NCI-H2227 (cell line): ENCODE measurements around the gene KLHL9.

ENCODE experiments used
- DNase-seq: peaks from one replicate; lab custom pipeline; 2025; ENCODE audit not compliant: unreplicated experiment; lab: John Stamatoyannopoulos, UW

The KLHL9 gene

DNA sequence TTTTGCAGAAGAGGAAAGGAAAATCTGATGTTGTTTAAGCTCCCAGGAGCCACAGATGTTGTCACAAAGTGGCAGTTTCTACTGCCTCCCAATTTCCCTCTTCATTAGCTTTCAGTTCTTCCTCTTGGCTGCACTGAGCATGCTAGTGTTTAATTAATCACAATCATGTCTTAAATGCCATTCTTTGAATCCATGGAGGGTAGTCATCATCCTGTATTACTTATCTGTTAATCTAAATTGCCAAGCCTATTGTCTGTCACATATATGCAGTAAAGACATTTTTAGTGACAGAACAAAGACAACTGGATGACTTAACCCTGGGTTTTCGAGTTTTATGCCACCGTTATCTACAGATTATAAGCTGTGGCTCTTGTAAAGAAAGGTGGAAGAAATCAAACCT, 14.7 kb downstream of the KLHL9 start:
- no peak for DNase-seq

DNA sequence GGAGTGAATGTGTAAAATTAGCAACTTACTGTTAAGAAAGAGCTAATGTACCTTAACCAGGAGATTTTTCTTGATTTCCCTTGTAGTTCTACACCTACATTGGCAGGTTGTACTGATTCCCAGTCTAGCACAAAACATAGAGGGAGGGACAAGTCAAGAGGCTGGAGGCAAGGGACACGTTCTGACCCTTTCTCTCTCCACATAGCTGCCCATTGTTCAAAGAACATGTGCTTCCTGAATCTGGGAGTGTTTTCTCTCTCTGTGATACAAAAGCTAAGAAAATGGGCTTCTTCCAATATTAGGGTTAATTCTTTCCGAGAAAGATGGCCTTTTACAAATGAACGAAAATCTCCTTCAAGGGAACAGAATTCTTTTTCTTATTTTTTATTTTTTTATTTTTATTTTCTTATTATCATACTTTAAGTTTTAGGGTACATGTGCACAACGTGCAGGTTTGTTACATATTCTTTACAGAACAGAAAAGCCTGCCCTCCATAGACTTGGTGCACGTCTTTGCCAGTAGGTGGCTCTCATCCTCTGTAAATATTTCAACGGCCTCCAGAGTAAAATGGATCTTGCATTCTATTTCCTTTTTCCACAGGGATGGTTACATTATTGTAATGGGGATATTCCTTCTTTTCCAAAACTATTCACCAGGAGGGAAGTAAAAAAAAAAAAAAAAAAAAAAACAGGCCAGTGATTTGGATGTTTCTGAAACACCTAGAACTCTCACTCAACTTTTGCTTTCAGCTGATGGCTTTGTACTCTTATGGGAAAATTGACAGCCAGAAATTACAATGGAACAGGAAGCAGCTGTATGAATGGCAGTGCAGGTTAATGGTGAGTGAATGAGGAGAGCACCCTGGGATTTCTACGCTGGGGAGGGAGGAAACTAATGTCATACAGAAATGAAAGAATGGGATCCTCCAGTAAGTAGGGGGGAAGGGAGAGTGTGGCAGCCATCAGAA, 17.0 kb downstream of the KLHL9 start:
- peak; percentile 41 for DNase-seq

DNA sequence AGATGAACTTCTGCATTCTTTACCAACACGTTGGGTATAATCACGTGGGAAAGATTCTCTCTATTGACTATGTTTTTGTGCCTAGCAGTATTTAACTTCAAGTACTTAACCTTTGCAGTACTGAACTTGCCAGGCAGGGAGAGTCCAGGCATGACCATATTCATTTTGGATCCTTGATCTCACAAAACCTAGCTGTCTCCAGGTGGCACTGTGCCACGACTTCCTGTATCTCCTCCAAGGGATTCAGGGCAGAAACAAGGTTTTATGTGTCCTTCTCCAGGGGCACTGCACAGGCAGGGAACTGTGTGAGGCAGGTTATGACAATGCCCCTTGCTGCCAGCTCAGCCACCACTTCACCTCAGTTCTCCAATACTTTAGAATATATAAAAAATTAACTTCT, 18.3 kb downstream of the KLHL9 start:
- DNase-seq = no peak

DNA sequence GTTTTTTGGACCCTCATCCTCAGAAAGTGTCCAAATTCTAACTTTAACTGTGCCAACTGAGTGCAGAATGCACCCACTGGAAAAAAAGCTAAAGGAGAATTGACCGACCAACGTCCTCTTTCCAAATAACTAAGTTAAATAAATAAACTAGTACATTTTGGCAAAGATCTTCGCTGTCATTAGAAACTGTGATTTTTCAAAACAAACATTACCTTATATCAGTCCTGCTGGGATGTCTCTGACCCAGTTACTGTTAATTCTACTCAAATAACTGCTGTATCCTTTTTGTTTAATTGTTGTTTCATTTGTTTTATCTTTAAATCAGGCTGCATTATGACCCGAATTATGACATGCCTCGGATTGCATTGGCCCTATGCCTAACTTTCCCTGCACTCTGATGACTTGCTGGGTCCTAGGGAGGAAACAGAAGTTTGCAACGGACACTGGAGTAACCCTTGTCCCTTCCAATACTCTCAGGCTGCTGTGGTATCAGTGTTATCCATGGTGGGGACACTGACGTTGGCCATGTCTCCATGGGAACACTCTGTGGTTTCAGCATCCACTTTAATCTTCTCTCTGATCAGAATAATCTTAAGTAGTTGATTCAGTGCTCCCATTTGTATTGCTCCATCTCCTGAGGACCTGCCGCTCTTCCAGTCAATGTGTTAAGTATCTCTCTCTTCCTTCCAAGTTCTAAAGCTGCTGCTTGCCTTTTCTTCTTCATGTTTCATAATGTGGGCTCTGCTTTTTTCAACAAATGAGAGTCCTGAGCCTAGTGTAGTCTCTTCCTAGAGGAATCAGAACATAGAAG, 19.0 kb downstream of the KLHL9 start:
- DNase-seq = no peak

DNA sequence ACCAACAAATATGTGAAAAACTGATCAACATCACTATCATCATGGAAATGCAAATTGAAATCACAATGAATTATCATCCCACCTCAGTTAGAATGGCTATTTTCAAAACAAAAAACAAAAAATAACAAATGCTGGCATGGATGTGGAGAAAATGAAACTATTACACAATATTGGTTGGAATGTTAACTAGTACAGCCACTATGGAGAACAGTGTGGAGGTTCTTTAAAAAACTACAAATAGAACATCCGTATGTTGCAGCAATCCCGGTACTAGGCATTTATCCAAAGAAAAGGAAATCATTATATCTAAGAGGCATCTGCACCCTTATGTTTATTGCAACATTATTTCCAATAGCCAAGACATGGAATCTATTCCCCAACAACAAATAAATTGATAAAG, 21.1 kb downstream of the KLHL9 start:
- no peak for DNase-seq

DNA sequence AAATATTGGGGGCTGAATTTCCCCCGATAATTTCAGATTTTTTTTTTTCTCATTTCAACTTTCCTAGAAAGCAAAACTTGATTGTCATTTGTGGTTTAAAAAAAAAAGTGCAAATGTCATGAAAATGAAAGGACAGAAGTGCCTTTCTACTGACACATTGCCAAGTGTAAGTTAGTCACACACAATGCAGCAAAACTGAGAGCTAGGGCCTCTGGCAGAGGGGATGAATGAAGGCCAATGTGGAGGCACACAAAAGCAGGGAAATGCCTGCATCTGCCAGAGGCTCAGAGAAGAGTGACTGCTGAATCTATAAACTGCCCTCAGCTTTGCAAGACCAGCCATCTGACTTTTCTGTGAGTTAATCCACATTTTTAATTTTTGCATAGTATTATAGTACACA, 23.3 kb downstream of the KLHL9 start:
- DNase-seq = no peak

DNA sequence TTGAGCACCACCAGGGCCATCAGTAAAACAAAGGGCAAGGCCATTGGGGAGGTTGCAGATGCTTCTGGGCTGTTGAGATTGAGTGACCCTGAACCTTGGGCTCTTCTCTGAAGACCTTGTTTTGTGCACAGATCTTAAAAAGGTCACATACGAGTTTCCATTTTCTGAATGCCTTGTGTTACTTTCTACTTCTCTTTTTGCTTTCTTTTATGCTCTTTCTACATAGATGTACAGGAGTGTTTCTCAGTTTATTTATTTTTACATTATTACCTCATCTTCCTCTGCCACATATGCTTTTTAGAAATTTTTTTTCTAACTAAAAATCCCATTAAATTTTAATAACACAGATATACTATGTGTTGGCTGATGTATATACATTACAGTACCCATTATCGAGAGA, 30.0 kb downstream of the KLHL9 start, which contains the start of gene IFNA5:
Gene IFNA5, minus strand, starts transcription at position 101 of the 400 bp plus-strand sequence. Its CDS starts 57 bp downstream, at position 44.
- DNase-seq = no peak

DNA sequence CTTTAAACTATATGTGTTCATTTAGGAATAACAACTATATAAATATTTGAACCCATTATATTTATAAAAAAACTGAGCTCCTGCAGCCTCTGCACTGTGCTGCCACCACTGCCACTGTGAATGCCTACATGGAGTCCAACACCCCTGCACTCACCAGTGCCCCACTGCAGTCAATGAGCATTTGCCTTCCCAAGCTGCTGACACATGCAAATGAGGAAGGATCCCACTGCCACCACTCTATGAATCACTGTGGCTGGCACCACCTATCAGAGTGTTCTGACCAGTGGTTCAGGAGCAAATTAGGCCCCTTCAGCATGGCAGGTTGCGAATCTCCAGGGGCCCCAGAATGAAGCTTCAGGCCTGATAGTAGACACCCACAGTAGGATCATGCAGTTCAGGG, 39.2 kb downstream of the KLHL9 start:
- DNase-seq = no peak

DNA sequence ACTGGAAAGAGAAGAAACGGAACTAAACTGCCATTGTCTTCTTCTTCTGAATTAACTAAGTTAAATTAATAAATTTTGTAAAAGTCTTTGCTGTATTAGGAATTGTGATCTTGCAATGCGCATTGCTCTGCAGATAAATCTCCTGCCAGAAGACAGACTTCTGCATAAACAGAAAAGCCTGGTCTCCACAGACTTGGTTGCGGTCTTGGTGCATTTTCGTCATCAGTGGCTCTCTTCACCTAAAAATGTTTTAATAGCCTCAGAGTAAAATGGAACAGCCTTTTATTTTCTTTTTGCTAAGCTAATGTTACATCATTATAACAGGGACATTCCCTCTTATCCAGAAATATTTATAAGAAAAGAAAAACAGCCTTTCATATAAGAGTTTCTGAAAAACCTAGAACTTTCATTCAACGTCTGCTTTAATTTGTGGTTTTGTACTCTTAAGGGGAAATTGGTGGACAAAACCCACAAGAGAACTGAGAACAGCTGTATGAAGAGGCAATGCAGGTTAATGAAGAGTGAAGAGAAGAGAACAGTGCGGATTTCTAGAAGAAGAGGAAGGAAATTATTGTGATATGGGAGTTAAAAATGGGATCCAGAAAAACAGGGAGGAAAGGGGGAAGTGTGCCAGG, 40.2 kb downstream of the KLHL9 start:
- DNase-seq = no peak

DNA sequence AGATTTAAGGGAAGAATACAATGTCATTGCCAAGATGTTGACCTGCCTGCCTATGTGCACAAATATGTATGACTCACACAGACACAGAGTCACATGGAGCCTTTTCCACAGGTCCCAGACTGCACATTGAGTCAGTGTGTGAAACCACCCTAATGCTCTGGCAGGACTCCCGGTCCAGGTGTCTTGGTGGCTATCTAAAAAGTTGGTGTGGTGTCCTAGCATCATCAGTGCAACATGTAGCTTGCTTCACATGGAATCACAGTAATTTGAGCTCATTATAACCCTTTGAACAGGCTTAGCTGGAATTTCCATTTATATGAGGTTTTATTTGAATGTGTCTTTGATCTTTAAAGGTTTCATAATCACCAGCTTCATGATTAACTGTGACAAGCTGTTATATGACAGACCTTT, 40.8 kb downstream of the KLHL9 start:
- no peak for DNase-seq

DNA sequence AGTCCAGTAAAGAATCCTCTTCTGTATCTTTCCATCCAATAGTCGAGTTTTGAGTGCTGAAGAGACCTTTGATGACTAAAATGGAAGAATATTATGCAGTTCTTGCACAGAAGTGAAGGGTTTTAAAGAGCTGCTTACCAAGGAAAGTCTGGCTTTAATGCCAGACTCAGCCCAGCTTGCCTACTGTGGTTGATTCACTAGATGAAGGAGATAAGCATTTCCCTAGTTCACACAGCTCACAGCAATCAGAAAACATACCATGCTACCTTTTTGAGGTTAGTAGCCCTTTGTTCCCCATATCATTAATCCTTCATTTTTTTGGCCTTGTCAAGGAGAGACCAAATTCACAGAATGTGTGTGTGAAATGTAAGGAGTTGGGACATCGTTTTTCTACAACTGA, 45.4 kb downstream of the KLHL9 start:
- DNase-seq = no peak

DNA sequence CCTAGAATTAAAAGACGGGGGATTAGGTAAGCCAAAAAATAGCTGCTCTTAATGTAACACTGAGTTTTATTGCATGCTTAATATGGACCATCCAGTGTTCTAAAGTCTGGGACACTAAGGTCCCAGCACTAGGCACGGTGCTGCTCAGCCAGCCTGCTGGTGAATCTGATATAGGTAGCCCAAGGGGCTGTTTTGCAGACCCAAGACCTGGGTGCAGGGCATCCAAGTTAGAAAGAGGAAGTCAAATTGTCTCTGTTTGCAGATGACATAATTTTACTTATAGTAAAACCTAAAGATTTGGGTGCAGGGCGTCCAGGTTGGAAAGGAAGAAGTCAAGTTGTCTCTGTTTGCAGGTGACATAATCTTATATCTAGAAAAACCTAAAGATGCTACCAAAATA, 47.9 kb downstream of the KLHL9 start:
- no peak for DNase-seq

DNA sequence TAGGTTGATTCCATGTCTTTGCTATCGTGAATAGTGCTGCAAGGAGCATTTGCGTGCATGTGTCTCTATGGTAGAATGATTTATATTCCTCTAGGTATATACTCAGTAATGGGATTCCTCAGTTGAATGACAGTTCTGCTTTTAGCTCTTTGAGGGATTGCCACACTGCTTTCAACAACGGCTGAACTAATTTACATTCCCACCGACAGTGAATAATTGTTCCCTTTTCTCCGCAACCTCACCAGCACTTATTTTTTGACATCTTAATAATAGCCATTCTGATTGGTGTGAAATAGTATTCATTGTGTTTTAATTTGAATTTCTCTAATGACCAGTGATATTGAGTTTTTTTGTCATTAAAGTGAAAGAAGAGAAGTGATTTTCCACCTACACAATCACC, 48.5 kb downstream of the KLHL9 start:
- no peak for DNase-seq

DNA sequence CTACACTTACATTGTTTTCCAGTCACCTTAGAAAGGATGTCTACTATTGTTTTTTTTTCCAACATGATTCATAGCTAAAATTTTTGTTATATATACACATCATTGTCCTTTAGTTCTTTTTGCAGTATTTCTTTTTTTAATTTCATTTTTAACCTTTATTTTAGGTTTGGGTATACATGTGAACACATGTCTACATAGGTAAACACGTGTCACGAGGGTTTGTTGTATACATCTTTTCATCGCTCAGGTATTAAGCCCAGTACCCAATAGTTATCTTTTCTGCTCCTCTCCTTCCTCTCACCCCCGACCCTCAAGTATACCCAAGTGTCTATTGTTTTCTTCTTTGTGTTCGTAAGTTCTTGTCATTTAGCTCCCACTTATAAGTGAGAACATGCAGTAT, 49.1 kb downstream of the KLHL9 start:
- DNase-seq = no peak

DNA sequence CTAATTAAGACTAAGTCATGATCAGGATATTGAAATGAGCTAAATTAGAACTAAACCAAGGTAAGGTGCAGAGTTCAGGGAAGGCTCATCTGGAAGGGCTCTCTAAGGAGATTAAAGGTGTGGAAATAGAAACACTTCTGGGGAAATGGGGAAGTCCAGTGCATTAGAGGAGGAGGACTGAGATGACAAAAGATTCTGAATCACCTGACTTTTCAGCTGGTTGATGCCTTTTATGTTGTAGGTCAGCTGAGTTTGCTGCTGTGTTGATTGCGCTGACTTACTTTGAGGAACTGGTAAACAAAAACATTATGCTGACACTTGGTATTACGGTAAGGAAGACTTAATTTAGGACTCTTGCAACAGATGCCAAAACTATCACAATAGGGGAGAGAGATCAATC, 53.9 kb downstream of the KLHL9 start:
- DNase-seq = no peak
